ENCODE data around the gene GRIA4. TPM values are rescaled to one million over a fixed set of nuclear protein-coding genes. Genes with fewer than 3 reads are reported as not detected.

Gene GRIA4
- total and polyA plus RNA-seq, 2 donors (not counting 1 experiment from before 2014, with no cell fraction given): 0.15 to 0.50 TPM

DNA sequence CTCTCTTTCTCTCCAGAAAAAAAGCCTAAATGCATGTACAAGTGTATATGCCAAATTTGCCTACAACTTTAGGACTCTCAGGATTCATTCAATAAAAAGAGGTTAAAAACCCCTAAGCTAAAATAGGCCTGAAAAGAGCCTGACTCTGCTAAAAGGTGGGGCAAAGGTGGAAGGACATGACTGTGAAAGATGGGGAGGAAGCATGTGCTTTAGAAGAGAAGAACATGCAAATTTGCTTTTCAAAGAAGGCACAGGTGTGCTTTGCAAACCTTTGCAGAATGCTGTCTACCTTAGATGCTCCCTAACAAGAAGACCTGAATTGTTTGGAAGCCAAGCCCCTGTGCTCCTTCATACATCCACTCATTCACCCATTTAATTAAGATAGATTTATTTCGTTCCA, 87.4 kb downstream of the GRIA4 start:
- Histone ChIP-seq H3K79me2 (ENCODE audit: control insufficient read depth, insufficient read depth, low read length) (no peaks in the 10 kb centered on the region), H4K20me1 (ENCODE audit: control insufficient read depth, extremely low read depth, insufficient read depth, low read length) (no peaks in the 10 kb centered on the region), H3K27ac (ENCODE audit: insufficient read depth, low read length) (no peak overlapping the region), H3K9ac (ENCODE audit: insufficient read depth, low read length) (no peak overlapping the region), H3K4me1 (ENCODE audit: control insufficient read depth, extremely low read depth, insufficient read depth, low read length) (no peaks in the 10 kb centered on the region), H2AFZ (ENCODE audit: low read length) (no peak overlapping the region), H3K9me3 (ENCODE audit: control insufficient read depth, insufficient read depth, low read depth, low read length) (no peaks in the 10 kb centered on the region), H3K4me2 (ENCODE audit: extremely low read depth, insufficient read depth, low read length) (no peak overlapping the region), H3K36me3 (ENCODE audit: control insufficient read depth, insufficient read depth, low read length) (no peaks in the 10 kb centered on the region), H3K4me3 (replicated peaks in 1 of 4; ENCODE audit: control extremely low read depth in 1 of 4, insufficient read depth in 1 of 4, low read depth in 3 of 4, low read length in 4 of 4) (no peak overlapping the region), H3K27me3 (ENCODE audit: control insufficient read depth, insufficient read depth, low read length) (no peaks in the 10 kb centered on the region)
- DNase-seq (ENCODE audit: low read depth in 2 of 2): no peak
- TF ChIP-seq EZH2 (IDR thresholded peaks at IDR 0.05; ENCODE audit: low read length, missing control alignments): no peak
- TF ChIP-seq, protein P1, sequence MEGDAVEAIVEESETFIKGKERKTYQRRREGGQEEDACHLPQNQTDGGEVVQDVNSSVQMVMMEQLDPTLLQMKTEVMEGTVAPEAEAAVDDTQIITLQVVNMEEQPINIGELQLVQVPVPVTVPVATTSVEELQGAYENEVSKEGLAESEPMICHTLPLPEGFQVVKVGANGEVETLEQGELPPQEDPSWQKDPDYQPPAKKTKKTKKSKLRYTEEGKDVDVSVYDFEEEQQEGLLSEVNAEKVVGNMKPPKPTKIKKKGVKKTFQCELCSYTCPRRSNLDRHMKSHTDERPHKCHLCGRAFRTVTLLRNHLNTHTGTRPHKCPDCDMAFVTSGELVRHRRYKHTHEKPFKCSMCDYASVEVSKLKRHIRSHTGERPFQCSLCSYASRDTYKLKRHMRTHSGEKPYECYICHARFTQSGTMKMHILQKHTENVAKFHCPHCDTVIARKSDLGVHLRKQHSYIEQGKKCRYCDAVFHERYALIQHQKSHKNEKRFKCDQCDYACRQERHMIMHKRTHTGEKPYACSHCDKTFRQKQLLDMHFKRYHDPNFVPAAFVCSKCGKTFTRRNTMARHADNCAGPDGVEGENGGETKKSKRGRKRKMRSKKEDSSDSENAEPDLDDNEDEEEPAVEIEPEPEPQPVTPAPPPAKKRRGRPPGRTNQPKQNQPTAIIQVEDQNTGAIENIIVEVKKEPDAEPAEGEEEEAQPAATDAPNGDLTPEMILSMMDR (conservative IDR thresholded peaks at IDR 0.05 in 1 of 2, IDR thresholded peaks at IDR 0.05 in 1 of 2; ENCODE audit: low read depth in 1 of 2, low read length in 2 of 2): no peak

DNA sequence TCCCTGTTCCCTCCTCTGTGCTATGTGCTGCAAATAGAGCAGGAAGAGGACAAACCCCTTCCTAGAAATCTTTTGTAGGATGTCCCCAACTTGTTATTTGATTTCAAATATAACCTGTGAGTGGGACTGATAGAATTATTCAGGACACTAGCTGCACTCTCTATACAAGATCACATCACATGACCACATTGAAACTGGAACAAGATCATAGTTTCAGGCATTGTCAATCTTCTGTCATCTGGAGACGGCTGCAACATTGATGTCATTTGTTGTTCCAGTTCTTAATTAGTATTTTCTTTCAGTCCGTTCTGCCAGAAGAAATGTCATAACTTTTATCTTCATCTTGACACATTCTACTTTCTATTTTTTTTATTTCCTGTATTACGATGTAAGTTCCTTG, 89.3 kb downstream of the GRIA4 start:
- Histone ChIP-seq H3K27ac (ENCODE audit: insufficient read depth, low read length) (no peak overlapping the region), H3K79me2 (ENCODE audit: control insufficient read depth, insufficient read depth, low read length) (no peaks in the 10 kb centered on the region), H3K36me3 (ENCODE audit: control insufficient read depth, insufficient read depth, low read length) (no peaks in the 10 kb centered on the region), H3K9ac (ENCODE audit: insufficient read depth, low read length) (no peak overlapping the region), H3K4me1 (ENCODE audit: control insufficient read depth, extremely low read depth, insufficient read depth, low read length) (no peaks in the 10 kb centered on the region), H3K4me2 (ENCODE audit: extremely low read depth, insufficient read depth, low read length) (no peak overlapping the region), H3K9me3 (ENCODE audit: control insufficient read depth, insufficient read depth, low read depth, low read length) (no peaks in the 10 kb centered on the region), H3K4me3 (replicated peaks in 1 of 4; ENCODE audit: control extremely low read depth in 1 of 4, insufficient read depth in 1 of 4, low read depth in 3 of 4, low read length in 4 of 4) (no peak overlapping the region), H3K27me3 (ENCODE audit: control insufficient read depth, insufficient read depth, low read length) (no peaks in the 10 kb centered on the region), H2AFZ (ENCODE audit: low read length) (no peak overlapping the region), H4K20me1 (ENCODE audit: control insufficient read depth, extremely low read depth, insufficient read depth, low read length) (no peaks in the 10 kb centered on the region)
- no peak for TF ChIP-seq EZH2 (IDR thresholded peaks at IDR 0.05; ENCODE audit: low read length, missing control alignments)
- TF ChIP-seq, protein P1 (conservative IDR thresholded peaks at IDR 0.05 in 1 of 2, IDR thresholded peaks at IDR 0.05 in 1 of 2; ENCODE audit: low read depth in 1 of 2, low read length in 2 of 2): no peak
- DNase-seq (ENCODE audit: low read depth in 2 of 2): no peak

DNA sequence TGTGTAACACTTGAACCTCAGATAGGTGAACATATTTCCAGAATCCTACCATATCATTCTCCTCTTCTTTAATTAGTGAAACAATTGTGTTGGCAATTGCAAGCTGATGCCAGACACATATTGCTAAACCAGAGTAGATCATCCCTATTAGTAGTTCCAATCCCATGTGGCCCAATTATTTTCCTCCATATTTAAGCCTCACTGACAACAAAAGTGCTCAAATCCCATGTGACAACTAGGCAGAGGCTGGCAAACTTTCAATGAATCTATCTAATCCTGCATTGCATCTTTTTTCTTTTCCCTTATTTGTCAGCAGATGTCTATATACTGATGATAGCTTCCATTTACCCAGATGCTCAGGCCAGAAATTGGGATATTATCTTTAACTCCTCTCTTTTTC, 90.4 kb downstream of the GRIA4 start:
- Histone ChIP-seq H3K27me3 (ENCODE audit: control insufficient read depth, insufficient read depth, low read length) (no peaks in the 10 kb centered on the region), H3K4me3 (replicated peaks in 1 of 4; ENCODE audit: control extremely low read depth in 1 of 4, insufficient read depth in 1 of 4, low read depth in 3 of 4, low read length in 4 of 4) (no peak overlapping the region), H3K9ac (ENCODE audit: insufficient read depth, low read length) (no peak overlapping the region), H2AFZ (ENCODE audit: low read length) (no peak overlapping the region), H4K20me1 (ENCODE audit: control insufficient read depth, extremely low read depth, insufficient read depth, low read length) (no peaks in the 10 kb centered on the region), H3K79me2 (ENCODE audit: control insufficient read depth, insufficient read depth, low read length) (no peaks in the 10 kb centered on the region), H3K4me1 (ENCODE audit: control insufficient read depth, extremely low read depth, insufficient read depth, low read length) (no peaks in the 10 kb centered on the region), H3K9me3 (ENCODE audit: control insufficient read depth, insufficient read depth, low read depth, low read length) (no peaks in the 10 kb centered on the region), H3K27ac (ENCODE audit: insufficient read depth, low read length) (no peak overlapping the region), H3K4me2 (ENCODE audit: extremely low read depth, insufficient read depth, low read length) (no peak overlapping the region), H3K36me3 (ENCODE audit: control insufficient read depth, insufficient read depth, low read length) (no peaks in the 10 kb centered on the region)
- no peak for TF ChIP-seq EZH2 (IDR thresholded peaks at IDR 0.05; ENCODE audit: low read length, missing control alignments)
- TF ChIP-seq, protein P1 (conservative IDR thresholded peaks at IDR 0.05 in 1 of 2, IDR thresholded peaks at IDR 0.05 in 1 of 2; ENCODE audit: low read depth in 1 of 2, low read length in 2 of 2): no peak
- no peak for DNase-seq (ENCODE audit: low read depth in 2 of 2)

Data from fibroblast of lung (primary cell).